GM23248 (cell line): ENCODE results near the gene CDH10. TPM values are rescaled to one million over a fixed set of nuclear protein-coding genes. Genes with fewer than 3 reads are reported as not detected.

ENCODE experiments used
- DNase-seq: peaks from one replicate; pipeline ENCODE4 v3.0.0-alpha.2; 2015
- H2AFZ ChIP-seq: fragments of 200-600 bp; sonication (generic); 2 replicates; pipeline ENCODE4 v1.6.1; 2016; ENCODE audit warnings: antibody characterized with exemption
- H3F3A ChIP-seq: fragments of 200-600 bp; sonication (generic); 2 replicates; pipeline ENCODE4 v1.6.1; 2016; ENCODE audit warnings: mild to moderate bottlenecking, antibody characterized with exemption, mixed run types; ENCODE audit not compliant: insufficient read depth
- H3K27ac ChIP-seq: fragments of 200-600 bp; sonication (generic); 2 replicates; pipeline ENCODE4 v1.5.1; 2016; ENCODE audit warnings: mild to moderate bottlenecking
- H3K27me3 ChIP-seq: fragments of 200-600 bp; sonication (generic); replicated peaks from 2 replicates; pipeline ENCODE4 v1.6.1; 2016; ENCODE audit warnings: mild to moderate bottlenecking; ENCODE audit not compliant: insufficient read depth
- H3K36me3 ChIP-seq: fragments of 200-600 bp; sonication (generic); 2 replicates; pipeline ENCODE4 v1.6.1; 2016; ENCODE audit warnings: low read depth, mild to moderate bottlenecking
- H3K4me1 ChIP-seq: fragments of 200-600 bp; sonication (generic); 2 replicates; pipeline ENCODE4 v1.6.1; 2016; ENCODE audit warnings: mild to moderate bottlenecking; ENCODE audit not compliant: insufficient read depth
- H3K4me2 ChIP-seq: fragments of 200-600 bp; sonication (generic); one replicate; pipeline ENCODE4 v1.6.1; 2016; ENCODE audit warnings: mild to moderate bottlenecking; ENCODE audit not compliant: unreplicated experiment
- H3K4me3 ChIP-seq: fragments of 200-600 bp; sonication (generic); 2 replicates; pipeline ENCODE4 v1.5.1; 2016; ENCODE audit warnings: mild to moderate bottlenecking
- H3K79me2 ChIP-seq: fragments of 200-600 bp; sonication (generic); 2 replicates; pipeline ENCODE4 v1.6.1; 2016; ENCODE audit warnings: mild to moderate bottlenecking; ENCODE audit not compliant: insufficient read depth
- H3K9ac ChIP-seq: fragments of 200-600 bp; sonication (generic); 2 replicates; pipeline ENCODE4 v1.6.1; 2016; ENCODE audit warnings: mild to moderate bottlenecking
- H3K9me2 ChIP-seq: fragments of 200-600 bp; sonication (generic); 2 replicates; pipeline ENCODE4 v1.6.1; 2016; ENCODE audit warnings: mixed run types, mild to moderate bottlenecking, moderate library complexity; ENCODE audit not compliant: insufficient read depth
- H3K9me3 ChIP-seq: fragments of 200-600 bp; sonication (generic); one replicate; pipeline ENCODE4 v1.6.1; 2017; ENCODE audit warnings: low read depth
- H4K20me1 ChIP-seq: fragments of 200-600 bp; sonication (generic); 2 replicates; pipeline ENCODE4 v1.6.0; 2016; ENCODE audit not compliant: insufficient read depth
- EZH2 ChIP-seq: fragments of 200-600 bp; sonication (generic); IDR thresholded peaks from 2 replicates; pipeline ENCODE4 v1.6.1; 2018; ENCODE audit warnings: antibody characterized with exemption, mild to moderate bottlenecking; ENCODE audit not compliant: insufficient read depth, poor library complexity, severe bottlenecking
- EZH2phosphoT487 ChIP-seq: fragments of 200-600 bp; sonication (generic); IDR thresholded peaks from 2 replicates; pipeline ENCODE4 v1.6.1; 2018; ENCODE audit warnings: antibody characterized with exemption, moderate library complexity, mild to moderate bottlenecking, low read depth; ENCODE audit not compliant: insufficient read depth
- WGBS, 2 experiments: methylation state at CpG; one replicate each; pipeline ENCODE4 v1.1.6; 2015 to 2017; ENCODE audit warnings: low lambda C conversion rate in 2 of 2, low coverage in 1 of 2; ENCODE audit errors: missing lambda C conversion rate in 2 of 2; 5-methylcytosine and 5-hydroxymethylcytosine counted together
- in situ Hi-C: fragments of 300-500 bp; cut with MboI; formaldehyde crosslinking; loops from 2 replicates; pipeline ENCODE4 v1.15.0; 2020
- polyA plus RNA-seq: library from polyadenylated mRNA; unstranded; fragments of >200 nt; fragmentation: Nextera tagmentation; extraction: Ambion mirVana; gene quantifications from 2 replicates; pipeline ENCODE4 v1.2.1, GENCODE V29; 2016
- total RNA-seq: library from RNA; depleted of rRNA; stranded (reverse); fragments of >200 nt; shearing (Covaris generic); gene quantifications from 2 replicates; pipeline ENCODE4 v1.2.3, GENCODE V29; 2014

CDH10 gene
- total and polyA plus RNA-seq, 2 experiments from 2014 or later: 2.1 to 5.7 TPM

DNA sequence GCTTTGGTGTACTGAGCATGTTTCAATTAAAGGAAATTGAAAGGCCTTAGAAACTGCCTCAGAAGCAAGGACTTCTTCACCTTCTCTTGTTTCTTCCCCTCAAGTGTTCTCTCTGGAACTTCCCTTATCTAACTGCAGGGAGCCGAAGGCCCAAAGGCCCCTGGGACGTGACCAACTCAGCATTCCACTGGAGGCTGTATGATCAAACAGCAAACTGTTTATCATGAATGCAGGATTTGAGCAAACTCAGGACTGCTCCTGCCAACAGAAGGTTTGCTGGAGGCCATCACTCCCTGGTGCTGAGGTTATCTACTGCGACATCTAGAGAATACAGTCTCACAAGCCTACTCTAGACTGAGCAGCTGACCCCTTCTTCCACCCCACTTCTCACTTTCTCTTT, 4.8 kb upstream of the CDH10 start:
- in situ Hi-C loops: no loop called here
- Histone ChIP-seq H4K20me1 (no peaks in the 10 kb centered on the region), H3K36me3 (no peaks in the 10 kb centered on the region), H3K4me3 (no peak overlapping the region), H3K4me2 (no peak overlapping the region), H2AFZ (no peak overlapping the region), H3F3A (no peaks in the 10 kb centered on the region), H3K4me1 (no peaks in the 10 kb centered on the region), H3K27me3 (no peaks in the 10 kb centered on the region), H3K27ac (no peak overlapping the region), H3K9ac (no peak overlapping the region), H3K9me2 (no peaks in the 10 kb centered on the region), H3K79me2 (no peaks in the 10 kb centered on the region), H3K9me3 (no peaks in the 10 kb centered on the region)
- no peak for DNase-seq
- WGBS, 2 experiments: 59 to 61% methylated on average over 3 of the region's 3 CpGs
- no peak for TF ChIP-seq EZH2phosphoT487

DNA sequence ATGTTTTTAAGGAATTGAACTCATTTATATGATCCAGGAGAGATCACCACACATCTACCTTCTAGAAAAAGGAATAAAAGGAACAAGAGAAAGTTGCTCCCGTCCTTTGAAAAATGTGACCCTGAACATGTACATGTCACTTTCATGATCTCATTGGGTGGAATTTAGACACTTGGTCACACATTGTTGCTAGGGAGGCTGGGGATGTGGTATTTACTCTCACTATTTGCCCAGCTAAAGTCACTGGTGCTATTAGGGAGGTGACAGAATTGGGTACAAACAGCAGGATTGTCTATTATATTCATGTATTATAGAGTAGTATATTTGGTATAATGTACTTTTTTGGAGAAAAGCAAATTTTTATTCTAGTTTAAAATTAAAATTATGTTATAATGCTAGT, 2.1 kb upstream of the CDH10 start:
- Histone ChIP-seq H2AFZ (no peak overlapping the region), H3K9me3 (no peaks in the 10 kb centered on the region), H3K27me3 (no peaks in the 10 kb centered on the region), H3K4me1 (no peaks in the 10 kb centered on the region), H3K27ac (no peak overlapping the region), H3K4me2 (no peak overlapping the region), H3K9ac (no peak overlapping the region), H3K9me2 (no peaks in the 10 kb centered on the region), H3K4me3 (no peak overlapping the region), H4K20me1 (no peaks in the 10 kb centered on the region), H3K79me2 (no peaks in the 10 kb centered on the region), H3F3A (no peaks in the 10 kb centered on the region), H3K36me3 (no peaks in the 10 kb centered on the region)
- in situ Hi-C loops: no loop called here
- TF ChIP-seq EZH2 (no peak), EZH2phosphoT487 (no peak)
- DNase-seq: no peak
- WGBS, 2 experiments: 85% methylated on average over 1 of the region's 1 CpG

DNA sequence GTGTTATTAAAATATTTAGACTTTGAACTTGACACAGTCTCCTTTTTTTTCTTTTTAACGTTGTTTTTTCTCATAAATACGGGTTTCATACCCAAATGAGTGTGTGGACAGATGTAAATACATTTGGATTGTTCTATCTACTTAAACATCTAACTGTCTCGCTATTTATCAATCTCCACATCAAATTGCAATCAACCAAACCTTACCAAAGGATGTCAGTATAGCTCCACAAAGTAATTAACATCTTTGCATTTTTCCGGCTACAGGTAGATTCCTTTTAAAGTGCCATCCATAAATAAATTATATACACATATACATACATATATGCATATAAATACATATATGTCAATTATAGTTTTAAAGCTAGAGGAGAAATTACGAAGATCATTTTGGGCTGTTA, 705 bp upstream of the CDH10 start:
- no peak for DNase-seq
- Histone ChIP-seq H3F3A (no peaks in the 10 kb centered on the region), H3K79me2 (no peaks in the 10 kb centered on the region), H3K9me2 (no peaks in the 10 kb centered on the region), H3K4me3 (peak overlapping the region; percentile 79; the same call in 1 of the 2 replicates), H3K27ac (no peak overlapping the region), H3K4me1 (no peaks in the 10 kb centered on the region), H3K4me2 (peak overlapping the region; percentile 91), H4K20me1 (no peaks in the 10 kb centered on the region), H2AFZ (no peak overlapping the region), H3K27me3 (no peaks in the 10 kb centered on the region), H3K9me3 (no peaks in the 10 kb centered on the region), H3K36me3 (no peaks in the 10 kb centered on the region), H3K9ac (no peak overlapping the region)
- 62 to 63% methylated on average over 5 of the region's 5 CpGs for WGBS, 2 experiments
- in situ Hi-C loops: no loop called here
- TF ChIP-seq EZH2phosphoT487 (no peak), EZH2 (no peak)

DNA sequence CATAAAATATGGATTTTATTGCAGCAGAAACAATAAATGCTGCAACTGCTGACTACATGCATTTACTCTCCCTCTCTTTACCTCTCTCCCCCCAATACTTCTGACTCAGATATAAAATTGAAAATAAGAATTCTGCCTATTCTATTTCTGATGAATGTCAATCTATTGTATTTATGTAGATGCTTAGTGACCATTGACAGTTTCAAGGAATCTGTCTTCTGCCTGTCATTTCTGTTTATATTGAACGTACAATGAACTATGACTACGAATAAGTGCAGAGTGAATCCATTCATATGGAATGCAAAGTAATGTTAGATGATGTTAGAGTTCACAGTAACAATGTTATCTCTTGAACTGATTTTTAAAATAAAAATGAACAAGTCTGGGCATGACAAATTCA, 898 bp downstream of the CDH10 start:
- Histone ChIP-seq H3K9me2 (no peaks in the 10 kb centered on the region), H2AFZ (peak overlapping the region; percentile 26; the same call in 1 of the 2 replicates), H3K4me2 (peak overlapping the region; percentile 91), H4K20me1 (no peaks in the 10 kb centered on the region), H3K9me3 (no peaks in the 10 kb centered on the region), H3F3A (no peaks in the 10 kb centered on the region), H3K79me2 (no peaks in the 10 kb centered on the region), H3K4me1 (no peaks in the 10 kb centered on the region), H3K36me3 (no peaks in the 10 kb centered on the region), H3K27me3 (no peaks in the 10 kb centered on the region), H3K27ac (no peak overlapping the region), H3K4me3 (peak overlapping the region; percentile 79), H3K9ac (no peak overlapping the region)
- no peak for DNase-seq
- TF ChIP-seq EZH2phosphoT487 (no peak), EZH2 (no peak)
- 19 to 29% methylated on average over 2 of the region's 2 CpGs for WGBS, 2 experiments
- in situ Hi-C loops: no loop called here

DNA sequence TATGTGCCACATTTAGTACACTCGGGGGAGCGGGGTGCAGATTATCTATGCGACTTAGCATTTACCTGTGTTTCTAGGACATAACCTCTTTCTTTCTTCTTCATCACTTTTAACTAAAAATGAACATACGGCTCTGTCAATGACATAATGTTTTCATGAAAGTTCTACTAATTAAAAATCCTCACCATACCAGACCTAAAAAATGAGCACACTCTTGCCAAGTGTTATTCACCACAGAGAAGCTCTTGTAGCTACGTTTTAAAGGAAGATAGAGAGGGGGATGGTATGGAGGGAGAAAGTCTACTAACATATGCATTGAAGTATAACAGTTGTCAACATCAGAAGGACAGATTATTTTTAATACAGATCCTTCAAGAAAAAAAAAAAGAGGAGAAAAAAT, 1.6 kb downstream of the CDH10 start:
- H3K4me2 ChIP-seq: peak overlapping the region; percentile 91
- no peak overlapping the region for H3K27ac ChIP-seq
- peak overlapping the region; percentile 79 for H3K4me3 ChIP-seq
- TF ChIP-seq EZH2 (no peak), EZH2phosphoT487 (no peak)
- H3K9me2 ChIP-seq: no peaks in the 10 kb centered on the region
- no peak overlapping the region for H3K9ac ChIP-seq
- H3K36me3 ChIP-seq: no peaks in the 10 kb centered on the region
- H4K20me1 ChIP-seq: no peaks in the 10 kb centered on the region
- H3K9me3 ChIP-seq: no peaks in the 10 kb centered on the region
- 13 to 17% methylated on average over 5 of the region's 5 CpGs for WGBS, 2 experiments
- no peak for DNase-seq
- H3K79me2 ChIP-seq: no peaks in the 10 kb centered on the region
- no peaks in the 10 kb centered on the region for H3K4me1 ChIP-seq
- H2AFZ ChIP-seq: peak overlapping the region; percentile 26; the same call in 1 of the 2 replicates
- H3K27me3 ChIP-seq: no peaks in the 10 kb centered on the region
- in situ Hi-C loops: no loop called here
- H3F3A ChIP-seq: no peaks in the 10 kb centered on the region
